Measurements from ENCODE around the gene UGDH. TPM values are rescaled to one million over a fixed set of nuclear protein-coding genes. Genes with fewer than 3 reads are reported as not detected.

Gene UGDH
- total RNA-seq (10 to 100 TPM; 50.7 to 51.6 TPM), polyA plus RNA-seq (ENCODE audit: insufficient read length in 2 of 2) (10 to 100 TPM; 56.7 to 58.0 TPM)
- long read RNA-seq, donor 1, transcript UGDH-201 (12 exons, 3,216 nt) = major isoform, 6 of 6 reads
- long read RNA-seq, donor 1, partial matches to known transcripts = 0 of 6 reads
- long read RNA-seq, donor 1, other reads (novel, unspliced or antisense) = 0 of 6 reads
- long read RNA-seq, donor 2, transcript UGDH-201 (12 exons, 3,216 nt) = major isoform, 5 of 6 reads
- long read RNA-seq, donor 2, partial matches to known transcripts = 0 of 6 reads
- long read RNA-seq, donor 2, other reads (novel, unspliced or antisense) = 0 of 6 reads
- long read RNA-seq, donor 3, partial matches to known transcripts = 0 of 4 reads
- long read RNA-seq, donor 3, other reads (novel, unspliced or antisense) = 0 of 4 reads
- long read RNA-seq, donor 4, transcript UGDH-201 (12 exons, 3,216 nt) = major isoform, 6 of 40 reads
- long read RNA-seq, donor 4, partial matches to known transcripts = 23 of 40 reads
- long read RNA-seq, donor 4, other reads (novel, unspliced or antisense) = 11 of 40 reads

GRCh38 chr4:39527296-39528060, at the start of gene UGDH:
TSS of gene UGDH (minus strand) at chr4:39527439. CDS start at chr4:39521512, 5,927 bp downstream.
- DNase-seq (ENCODE audit: low read depth in 4 of 6, low spot score in 6 of 6) = peak; percentile 94 to 99 (median 96)
- WGBS (ENCODE audit: insufficient coverage) = under 1% methylated on average over 73 of the region's 73 CpGs
- peaks cover 9% of the 10 kb centered on the region for H3K36me3 ChIP-seq (ENCODE audit: control insufficient read depth, insufficient read depth, low read length)
- H3K27me3 ChIP-seq (ENCODE audit: control insufficient read depth, insufficient read depth, low read length) = no peaks in the 10 kb centered on the region
- no peaks in the 10 kb centered on the region for H3K9me3 ChIP-seq (ENCODE audit: control insufficient read depth, insufficient read depth, low read length)
- peak within 1 kb of the TSS; percentile 95 for H3K4me3 ChIP-seq (ENCODE audit: low read depth, low read length)
- H3K27ac ChIP-seq (ENCODE audit: low read depth, low read length) = peak within 1 kb of the TSS; percentile 99
- H3K4me1 ChIP-seq (ENCODE audit: control insufficient read depth, insufficient read depth, low read length) = peaks cover 25% of the 10 kb centered on the region

DNA sequence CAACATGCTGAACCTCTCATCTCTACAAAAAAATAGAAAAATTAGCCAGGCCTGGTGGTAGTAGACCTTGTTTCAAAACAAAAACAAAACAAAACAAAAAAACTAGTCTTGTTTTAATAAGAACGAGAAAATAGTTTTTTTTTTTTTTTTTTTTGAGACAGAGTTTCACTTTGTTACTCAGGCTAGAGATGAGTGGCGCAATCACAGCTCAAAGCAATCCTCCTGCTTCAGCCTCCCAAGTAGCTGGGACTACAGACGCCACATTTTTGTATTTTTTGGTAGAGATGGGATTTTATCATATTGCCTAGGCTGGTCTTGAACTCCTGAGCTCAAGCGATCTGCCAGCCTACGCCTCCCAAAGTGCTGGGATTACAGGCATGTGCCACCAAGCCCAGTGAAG, 47.7 kb upstream of the UGDH start:
- DNase-seq (ENCODE audit: low read depth in 4 of 6, low spot score in 6 of 6) = no peak
- Histone ChIP-seq H3K4me1 (ENCODE audit: control insufficient read depth, insufficient read depth, low read length) (no peaks in the 10 kb centered on the region), H3K4me3 (ENCODE audit: low read depth, low read length) (no peak overlapping the region), H3K9me3 (ENCODE audit: control insufficient read depth, insufficient read depth, low read length) (no peaks in the 10 kb centered on the region), H3K36me3 (ENCODE audit: control insufficient read depth, insufficient read depth, low read length) (peaks cover 7% of the 10 kb centered on the region), H3K27me3 (ENCODE audit: control insufficient read depth, insufficient read depth, low read length) (no peaks in the 10 kb centered on the region), H3K27ac (ENCODE audit: low read depth, low read length) (no peak overlapping the region)
- WGBS (ENCODE audit: insufficient coverage) = no CpG with 5 or more reads among the region's 5 CpGs

DNA sequence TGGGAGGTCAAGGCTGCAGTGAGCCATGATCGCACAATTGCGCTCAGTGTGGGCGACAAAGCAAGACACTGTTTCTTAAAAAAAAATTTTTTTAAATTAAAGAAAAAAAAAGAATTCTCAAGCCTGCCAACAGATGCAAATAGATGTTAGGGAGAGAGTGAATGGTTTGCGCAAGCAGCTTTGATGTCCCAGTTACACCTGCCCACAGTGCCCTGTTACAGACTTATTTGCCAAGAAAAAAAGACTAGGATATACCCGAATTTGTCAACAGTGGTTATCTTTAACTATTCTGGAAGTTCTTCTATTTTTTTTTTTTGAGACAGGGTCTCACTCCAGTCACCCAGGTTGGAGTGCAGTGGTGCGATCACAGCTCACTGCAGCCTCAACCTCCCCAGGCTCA, 44.3 kb upstream of the UGDH start:
- no peak overlapping the region for H3K27ac ChIP-seq (ENCODE audit: low read depth, low read length)
- 100% methylated on average over 1 of the region's 6 CpGs for WGBS (ENCODE audit: insufficient coverage)
- H3K27me3 ChIP-seq (ENCODE audit: control insufficient read depth, insufficient read depth, low read length) = no peaks in the 10 kb centered on the region
- DNase-seq (ENCODE audit: low read depth in 4 of 6, low spot score in 6 of 6) = no peak
- H3K36me3 ChIP-seq (ENCODE audit: control insufficient read depth, insufficient read depth, low read length) = peaks cover 7% of the 10 kb centered on the region
- no peak overlapping the region for H3K4me3 ChIP-seq (ENCODE audit: low read depth, low read length)
- H3K4me1 ChIP-seq (ENCODE audit: control insufficient read depth, insufficient read depth, low read length) = no peaks in the 10 kb centered on the region
- no peaks in the 10 kb centered on the region for H3K9me3 ChIP-seq (ENCODE audit: control insufficient read depth, insufficient read depth, low read length)

GRCh38 chr4:39571054-39571453, 43.8 kb upstream of the UGDH start:
- WGBS (ENCODE audit: insufficient coverage) = 100% methylated on average over 3 of the region's 4 CpGs
- H3K9me3 ChIP-seq (ENCODE audit: control insufficient read depth, insufficient read depth, low read length) = no peaks in the 10 kb centered on the region
- H3K4me3 ChIP-seq (ENCODE audit: low read depth, low read length) = no peak overlapping the region
- no peaks in the 10 kb centered on the region for H3K27me3 ChIP-seq (ENCODE audit: control insufficient read depth, insufficient read depth, low read length)
- peaks cover 7% of the 10 kb centered on the region for H3K36me3 ChIP-seq (ENCODE audit: control insufficient read depth, insufficient read depth, low read length)
- H3K27ac ChIP-seq (ENCODE audit: low read depth, low read length) = no peak overlapping the region
- H3K4me1 ChIP-seq (ENCODE audit: control insufficient read depth, insufficient read depth, low read length) = no peaks in the 10 kb centered on the region
- DNase-seq (ENCODE audit: low read depth in 4 of 6, low spot score in 6 of 6) = no peak

- Histone ChIP-seq H3K27me3 (ENCODE audit: control insufficient read depth, insufficient read depth, low read length) (no peaks in the 10 kb centered on the region), H3K9me3 (ENCODE audit: control insufficient read depth, insufficient read depth, low read length) (no peaks in the 10 kb centered on the region), H3K36me3 (ENCODE audit: control insufficient read depth, insufficient read depth, low read length) (peaks cover 12% of the 10 kb centered on the region), H3K27ac (ENCODE audit: low read depth, low read length) (no peak overlapping the region), H3K4me3 (ENCODE audit: low read depth, low read length) (no peak overlapping the region), H3K4me1 (ENCODE audit: control insufficient read depth, insufficient read depth, low read length) (no peaks in the 10 kb centered on the region)
- WGBS (ENCODE audit: insufficient coverage) = 100% methylated on average over 1 of the region's 4 CpGs
- DNase-seq (ENCODE audit: low read depth in 4 of 6, low spot score in 6 of 6) = no peak
Observed at GRCh38 chr4:39569209-39569608, 42.0 kb upstream of the UGDH start.

DNA sequence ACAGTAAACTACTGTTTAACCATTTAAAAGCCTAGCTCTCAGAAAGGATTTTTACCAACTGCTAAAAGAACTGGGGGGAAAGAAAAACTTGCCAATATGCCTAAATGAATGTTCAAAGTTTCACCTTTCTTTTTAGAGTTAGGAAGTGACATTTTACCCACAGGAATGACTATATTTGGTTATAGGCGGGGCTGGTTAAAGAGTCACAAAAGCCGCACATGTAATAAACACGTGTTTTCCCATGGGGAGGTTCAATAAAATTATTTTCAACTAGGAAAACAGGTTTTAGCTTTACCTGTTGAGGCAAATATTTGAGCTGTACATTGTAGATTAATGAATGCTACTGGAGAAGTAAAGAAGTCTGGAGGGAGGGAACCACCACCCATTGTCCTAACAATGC, 41.6 kb upstream of the UGDH start:
- no peak overlapping the region for H3K4me3 ChIP-seq (ENCODE audit: low read depth, low read length)
- no peak for DNase-seq (ENCODE audit: low read depth in 4 of 6, low spot score in 6 of 6)
- H3K36me3 ChIP-seq (ENCODE audit: control insufficient read depth, insufficient read depth, low read length) = peaks cover 12% of the 10 kb centered on the region
- H3K9me3 ChIP-seq (ENCODE audit: control insufficient read depth, insufficient read depth, low read length) = no peaks in the 10 kb centered on the region
- no peak overlapping the region for H3K27ac ChIP-seq (ENCODE audit: low read depth, low read length)
- no peaks in the 10 kb centered on the region for H3K27me3 ChIP-seq (ENCODE audit: control insufficient read depth, insufficient read depth, low read length)
- no CpG with 5 or more reads among the region's 3 CpGs for WGBS (ENCODE audit: insufficient coverage)
- no peaks in the 10 kb centered on the region for H3K4me1 ChIP-seq (ENCODE audit: control insufficient read depth, insufficient read depth, low read length)

- WGBS (ENCODE audit: insufficient coverage) = 100% methylated on average over 4 of the region's 6 CpGs
Observed at GRCh38 chr4:39565878-39566600, 38.8 kb upstream of the UGDH start.

GRCh38 chr4:39563346-39563847, 36.2 kb upstream of the UGDH start:
- 86% methylated on average over 6 of the region's 6 CpGs for WGBS (ENCODE audit: insufficient coverage)
- no peaks in the 10 kb centered on the region for H3K4me1 ChIP-seq (ENCODE audit: control insufficient read depth, insufficient read depth, low read length)
- peaks cover 7% of the 10 kb centered on the region for H3K36me3 ChIP-seq (ENCODE audit: control insufficient read depth, insufficient read depth, low read length)
- no peaks in the 10 kb centered on the region for H3K9me3 ChIP-seq (ENCODE audit: control insufficient read depth, insufficient read depth, low read length)
- no peak for DNase-seq (ENCODE audit: low read depth in 4 of 6, low spot score in 6 of 6)
- no peak overlapping the region for H3K4me3 ChIP-seq (ENCODE audit: low read depth, low read length)
- no peaks in the 10 kb centered on the region for H3K27me3 ChIP-seq (ENCODE audit: control insufficient read depth, insufficient read depth, low read length)
- H3K27ac ChIP-seq (ENCODE audit: low read depth, low read length) = no peak overlapping the region

More at GRCh38 chr4:39565878-39566600, 38.8 kb upstream of the UGDH start:
- H3K27ac ChIP-seq (ENCODE audit: low read depth, low read length) = no peak overlapping the region
- H3K4me3 ChIP-seq (ENCODE audit: low read depth, low read length) = no peak overlapping the region
- no peaks in the 10 kb centered on the region for H3K27me3 ChIP-seq (ENCODE audit: control insufficient read depth, insufficient read depth, low read length)
- H3K4me1 ChIP-seq (ENCODE audit: control insufficient read depth, insufficient read depth, low read length) = no peaks in the 10 kb centered on the region
- no peaks in the 10 kb centered on the region for H3K9me3 ChIP-seq (ENCODE audit: control insufficient read depth, insufficient read depth, low read length)
- no peak for DNase-seq (ENCODE audit: low read depth in 4 of 6, low spot score in 6 of 6)
- peaks cover 8% of the 10 kb centered on the region for H3K36me3 ChIP-seq (ENCODE audit: control insufficient read depth, insufficient read depth, low read length)

DNA sequence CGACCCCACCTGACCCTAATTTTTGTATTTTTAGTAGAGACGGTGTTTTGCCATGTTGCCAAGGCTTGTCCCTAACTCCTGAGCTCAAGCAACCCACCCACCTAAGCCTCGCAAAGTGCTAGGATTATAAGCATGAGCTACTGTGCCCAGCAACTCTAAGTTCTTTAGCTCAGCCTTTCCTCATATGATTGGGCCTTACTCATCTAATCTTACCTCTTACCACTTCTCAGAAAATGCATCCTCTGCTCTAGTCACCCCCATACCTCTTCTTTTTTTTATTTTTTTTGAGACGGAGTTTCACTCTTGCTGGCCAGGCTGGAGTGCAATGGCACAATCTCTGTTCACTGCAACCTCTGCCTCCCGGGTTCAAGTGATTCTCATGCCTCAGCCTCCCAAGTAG, 35.6 kb upstream of the UGDH start:
- no peak for DNase-seq (ENCODE audit: low read depth in 4 of 6, low spot score in 6 of 6)
- no peaks in the 10 kb centered on the region for H3K27me3 ChIP-seq (ENCODE audit: control insufficient read depth, insufficient read depth, low read length)
- 98% methylated on average over 3 of the region's 5 CpGs for WGBS (ENCODE audit: insufficient coverage)
- no peak overlapping the region for H3K4me3 ChIP-seq (ENCODE audit: low read depth, low read length)
- no peaks in the 10 kb centered on the region for H3K9me3 ChIP-seq (ENCODE audit: control insufficient read depth, insufficient read depth, low read length)
- no peaks in the 10 kb centered on the region for H3K4me1 ChIP-seq (ENCODE audit: control insufficient read depth, insufficient read depth, low read length)
- peaks cover 7% of the 10 kb centered on the region for H3K36me3 ChIP-seq (ENCODE audit: control insufficient read depth, insufficient read depth, low read length)
- no peak overlapping the region for H3K27ac ChIP-seq (ENCODE audit: low read depth, low read length)

Data from spinal cord (tissue), 10 donors.